Liver (tissue), 9 donors: ENCODE measurements around the gene IFNG. TPM values are rescaled to one million over a fixed set of nuclear protein-coding genes. Genes with fewer than 3 reads are reported as not detected.

ENCODE experiments used
- DNase-seq: peaks from one replicate; pipeline ENCODE4 v3.0.0-alpha.2; 2017; ENCODE audit warnings: low spot score
- H3K27ac ChIP-seq, 2 donors: one replicate each; pipeline ENCODE4 v1.7.0; 2013; ENCODE audit warnings: inconsistent platforms in 2 of 2, low read length in 2 of 2, control low read depth in 1 of 2, low read depth in 1 of 2, mild to moderate bottlenecking in 1 of 2
- H3K27me3 ChIP-seq, 4 donors: one replicate each; pipeline versions ENCODE4 v1.6.1 to v1.7.0; 2013; ENCODE audit warnings: low read length in 3 of 4, inconsistent platforms in 1 of 4, mild to moderate bottlenecking in 1 of 4, moderate library complexity in 1 of 4; ENCODE audit not compliant: control insufficient read depth in 4 of 4, insufficient read depth in 4 of 4
- H3K36me3 ChIP-seq, 4 donors: one replicate each; pipeline versions ENCODE4 v1.6.1 to v1.7.0; 2013; ENCODE audit warnings: low read length in 3 of 4, mild to moderate bottlenecking in 3 of 4, low read depth in 1 of 4, moderate library complexity in 1 of 4; ENCODE audit not compliant: control insufficient read depth in 4 of 4, insufficient read depth in 3 of 4
- H3K4me1 ChIP-seq, 4 donors: one replicate each; pipeline versions ENCODE4 v1.6.1 to v1.7.0; 2013; ENCODE audit warnings: low read length in 3 of 4, mild to moderate bottlenecking in 3 of 4, moderate library complexity in 1 of 4; ENCODE audit not compliant: control insufficient read depth in 4 of 4, insufficient read depth in 4 of 4
- H3K4me3 ChIP-seq, 3 donors: one replicate each; pipeline versions ENCODE4 v1.6.1 to v1.7.0; 2013; ENCODE audit warnings: low read length in 3 of 3, control low read depth in 1 of 3, low read depth in 1 of 3, mild to moderate bottlenecking in 1 of 3
- H3K9ac ChIP-seq, 2 donors: one replicate each; pipeline ENCODE4 v1.7.0; 2013; ENCODE audit warnings: low read length in 2 of 2, mild to moderate bottlenecking in 2 of 2, moderate library complexity in 2 of 2, control low read depth in 1 of 2, low read depth in 1 of 2
- H3K9me3 ChIP-seq, 4 donors: one replicate each; pipeline versions ENCODE4 v1.6.1 to v1.7.0; 2013; ENCODE audit warnings: low read length in 3 of 4; ENCODE audit not compliant: control insufficient read depth in 4 of 4
- ATF3 ChIP-seq: IDR thresholded peaks from 2 replicates; pipeline ENCODE4 v1.6.1; 2016; ENCODE audit warnings: antibody characterized with exemption
- EGR1 ChIP-seq, 2 donors: IDR thresholded peaks; 2 replicates each; pipeline ENCODE4 v1.6.1; 2016 to 2018; ENCODE audit warnings: antibody characterized with exemption in 2 of 2, low read depth in 2 of 2
- FOXA1 ChIP-seq: IDR thresholded peaks from 2 replicates; pipeline ENCODE4 v1.6.1; 2016; ENCODE audit warnings: antibody characterized with exemption
- FOXA2 ChIP-seq: IDR thresholded peaks from 2 replicates; pipeline ENCODE4 v1.6.1; 2016; ENCODE audit warnings: antibody characterized with exemption
- GABPA ChIP-seq, 2 donors: IDR thresholded peaks in 1 of 2; conservative IDR thresholded peaks in 1 of 2; 2 replicates each; pipeline ENCODE4 v1.6.1; 2016; ENCODE audit warnings: antibody characterized with exemption in 2 of 2, mild to moderate bottlenecking in 1 of 2, moderate library complexity in 1 of 2
- HNF4A ChIP-seq, 2 donors: conservative IDR thresholded peaks; 2 replicates each; pipeline ENCODE4 v1.6.1; 2016; ENCODE audit warnings: antibody characterized with exemption in 2 of 2, mild to moderate bottlenecking in 2 of 2
- HNF4G ChIP-seq: IDR thresholded peaks from 2 replicates; pipeline ENCODE4 v1.6.1; 2016; ENCODE audit warnings: antibody characterized with exemption
- MAX ChIP-seq: IDR thresholded peaks from 2 replicates; pipeline ENCODE4 v1.6.1; 2016; ENCODE audit warnings: antibody characterized with exemption
- RAD21 ChIP-seq, 2 donors: IDR thresholded peaks; 2 replicates each; pipeline ENCODE4 v1.6.1; 2016; ENCODE audit warnings: antibody characterized with exemption in 2 of 2, mild to moderate bottlenecking in 2 of 2
- REST ChIP-seq: IDR thresholded peaks from 2 replicates; pipeline ENCODE4 v1.6.1; 2016; ENCODE audit warnings: antibody characterized with exemption, mild to moderate bottlenecking
- SP1 ChIP-seq: IDR thresholded peaks from 2 replicates; pipeline ENCODE4 v1.6.1; 2018; ENCODE audit warnings: antibody characterized with exemption, mild to moderate bottlenecking
- TAF1 ChIP-seq: conservative IDR thresholded peaks from 2 replicates; pipeline ENCODE4 v1.6.1; 2016; ENCODE audit warnings: antibody characterized with exemption, mild to moderate bottlenecking
- YY1 ChIP-seq: IDR thresholded peaks from 2 replicates; pipeline ENCODE4 v1.6.1; 2016; ENCODE audit warnings: antibody characterized with exemption, mild to moderate bottlenecking
- WGBS: extraction: QIAGEN DNeasy Blood & Tissue Kit; methylation state at CpG from one replicate; pipeline ENCODE4 v1.1.7; 2013; 5-methylcytosine and 5-hydroxymethylcytosine counted together
- polyA plus RNA-seq, 2 donors: library from polyadenylated mRNA; stranded (reverse) in 1 of 2; unstranded in 1 of 2; fragments of 200-250 nt in 1 of 2; fragments of >200 nt in 1 of 2; fragmentation: Nextera tagmentation in 1 of 2; extraction: Ambion mirVana in 1 of 2; gene quantifications; one replicate each; pipeline versions ENCODE4 v1.2.1 to v1.2.3, GENCODE V29; 2013 to 2015
- total RNA-seq, 2 donors: library from RNA; depleted of rRNA; stranded (reverse); fragments of >200 nt; gene quantifications; one replicate each; pipeline ENCODE4 v1.2.3, GENCODE V29; 2014
- TF ChIP-seq, protein P1 (sequence below): IDR thresholded peaks from 2 replicates; pipeline ENCODE4 v1.6.1; 2016; ENCODE audit warnings: antibody characterized with exemption
- TF ChIP-seq, protein P2 (sequence below): fragments of 150-350 bp; IDR thresholded peaks from 2 replicates; pipeline ENCODE4 v1.5.1; 2017; ENCODE audit warnings: improper control_type of control experiment, low read depth, low read length; ENCODE audit not compliant: missing input control
- donor health status: healthy.
- donor health status: healthy.
- donor health status: healthy.
- donor health status: healthy.
- donor health status: healthy.

IFNG gene
- total and polyA plus RNA-seq, 4 donors: 0.08 TPM; not detected in 3

GRCh38 chr12:68131867-68132414 lies 27.6 kb downstream of the IFNG start:
- Histone ChIP-seq H3K27ac (no peak overlapping the region), H3K9me3 (peaks cover 0 to 7% (median 3%) of the 10 kb centered on the region in 4 donors), H3K27me3 (peaks cover 0 to 2% (median 0%) of the 10 kb centered on the region in 4 donors), H3K36me3 (no peaks in the 10 kb centered on the region), H3K4me3 (no peak overlapping the region), H3K9ac (no peak overlapping the region), H3K4me1 (no peaks in the 10 kb centered on the region)
- 86% methylated on average over 5 of the region's 5 CpGs for WGBS
- TF ChIP-seq FOXA2 (no peak), SP1 (no peak)
- TF ChIP-seq, protein P1, sequence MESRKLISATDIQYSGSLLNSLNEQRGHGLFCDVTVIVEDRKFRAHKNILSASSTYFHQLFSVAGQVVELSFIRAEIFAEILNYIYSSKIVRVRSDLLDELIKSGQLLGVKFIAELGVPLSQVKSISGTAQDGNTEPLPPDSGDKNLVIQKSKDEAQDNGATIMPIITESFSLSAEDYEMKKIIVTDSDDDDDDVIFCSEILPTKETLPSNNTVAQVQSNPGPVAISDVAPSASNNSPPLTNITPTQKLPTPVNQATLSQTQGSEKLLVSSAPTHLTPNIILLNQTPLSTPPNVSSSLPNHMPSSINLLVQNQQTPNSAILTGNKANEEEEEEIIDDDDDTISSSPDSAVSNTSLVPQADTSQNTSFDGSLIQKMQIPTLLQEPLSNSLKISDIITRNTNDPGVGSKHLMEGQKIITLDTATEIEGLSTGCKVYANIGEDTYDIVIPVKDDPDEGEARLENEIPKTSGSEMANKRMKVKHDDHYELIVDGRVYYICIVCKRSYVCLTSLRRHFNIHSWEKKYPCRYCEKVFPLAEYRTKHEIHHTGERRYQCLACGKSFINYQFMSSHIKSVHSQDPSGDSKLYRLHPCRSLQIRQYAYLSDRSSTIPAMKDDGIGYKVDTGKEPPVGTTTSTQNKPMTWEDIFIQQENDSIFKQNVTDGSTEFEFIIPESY: no peak
- no peak for DNase-seq

DNA sequence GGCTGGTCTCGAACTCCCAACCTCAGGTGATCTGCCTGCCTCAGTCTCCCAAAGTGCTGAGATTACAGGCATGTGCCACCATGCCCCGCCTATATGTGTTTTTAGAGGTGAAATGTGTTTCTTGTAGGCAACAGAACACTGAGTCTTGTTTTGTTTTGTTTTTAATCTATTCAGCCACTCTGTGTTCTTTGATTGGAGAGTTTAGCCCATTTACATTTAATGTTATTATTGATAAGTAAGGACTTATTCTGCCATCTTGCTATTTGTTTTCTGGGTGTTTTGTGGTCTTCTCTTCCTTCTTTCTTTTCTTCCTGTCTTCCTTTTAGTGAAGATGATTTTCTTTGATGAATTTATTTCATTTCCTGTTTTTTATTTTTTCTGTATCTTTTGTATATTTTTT lies 29.6 kb downstream of the IFNG start:
- no peak for DNase-seq
- H3K4me3 ChIP-seq: no peak overlapping the region
- H3K9ac ChIP-seq: no peak overlapping the region
- H3K36me3 ChIP-seq: no peaks in the 10 kb centered on the region
- H3K27me3 ChIP-seq: peaks cover 0 to 2% (median 0%) of the 10 kb centered on the region in 4 donors
- 78% methylated on average over 2 of the region's 2 CpGs for WGBS
- no peaks in the 10 kb centered on the region for H3K4me1 ChIP-seq
- TF ChIP-seq RAD21 (IDR thresholded peaks at IDR 0.05) (no peak), ATF3 (no peak), SP1 (no peak), YY1 (no peak), GABPA (IDR thresholded peaks at IDR 0.05 in 1 of 2, conservative IDR thresholded peaks at IDR 0.05 in 1 of 2) (no peak), REST (no peak), FOXA2 (no peak), MAX (no peak), FOXA1 (no peak)
- peaks cover 0 to 7% (median 3%) of the 10 kb centered on the region in 4 donors for H3K9me3 ChIP-seq
- H3K27ac ChIP-seq: no peak overlapping the region

- WGBS: 66% methylated on average over 3 of the region's 3 CpGs
- H3K27ac ChIP-seq: no peak overlapping the region
- peaks cover 0 to under 1% (median 0%) of the 10 kb centered on the region in 4 donors for H3K9me3 ChIP-seq
- no peak for TF ChIP-seq TAF1
- TF ChIP-seq GABPA (IDR thresholded peaks at IDR 0.05 in 1 of 2, conservative IDR thresholded peaks at IDR 0.05 in 1 of 2): no peak
- TF ChIP-seq YY1: no peak
- no peak for TF ChIP-seq FOXA2
- no peak for TF ChIP-seq FOXA1
- no peak for TF ChIP-seq EGR1 (IDR thresholded peaks at IDR 0.05; ENCODE audit: low read depth in 2 of 2)
- no peak for TF ChIP-seq HNF4G
- no peak for TF ChIP-seq MAX
- TF ChIP-seq, protein P1: no peak
- TF ChIP-seq, protein P2, sequence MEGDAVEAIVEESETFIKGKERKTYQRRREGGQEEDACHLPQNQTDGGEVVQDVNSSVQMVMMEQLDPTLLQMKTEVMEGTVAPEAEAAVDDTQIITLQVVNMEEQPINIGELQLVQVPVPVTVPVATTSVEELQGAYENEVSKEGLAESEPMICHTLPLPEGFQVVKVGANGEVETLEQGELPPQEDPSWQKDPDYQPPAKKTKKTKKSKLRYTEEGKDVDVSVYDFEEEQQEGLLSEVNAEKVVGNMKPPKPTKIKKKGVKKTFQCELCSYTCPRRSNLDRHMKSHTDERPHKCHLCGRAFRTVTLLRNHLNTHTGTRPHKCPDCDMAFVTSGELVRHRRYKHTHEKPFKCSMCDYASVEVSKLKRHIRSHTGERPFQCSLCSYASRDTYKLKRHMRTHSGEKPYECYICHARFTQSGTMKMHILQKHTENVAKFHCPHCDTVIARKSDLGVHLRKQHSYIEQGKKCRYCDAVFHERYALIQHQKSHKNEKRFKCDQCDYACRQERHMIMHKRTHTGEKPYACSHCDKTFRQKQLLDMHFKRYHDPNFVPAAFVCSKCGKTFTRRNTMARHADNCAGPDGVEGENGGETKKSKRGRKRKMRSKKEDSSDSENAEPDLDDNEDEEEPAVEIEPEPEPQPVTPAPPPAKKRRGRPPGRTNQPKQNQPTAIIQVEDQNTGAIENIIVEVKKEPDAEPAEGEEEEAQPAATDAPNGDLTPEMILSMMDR: no peak
- no peak for TF ChIP-seq HNF4A (conservative IDR thresholded peaks at IDR 0.05)
Measured at GRCh38 chr12:68122236-68122920, 37.2 kb downstream of the IFNG start.

More at GRCh38 chr12:68122236-68122920, 37.2 kb downstream of the IFNG start:
- no peak for DNase-seq
- Histone ChIP-seq H3K9ac (no peak overlapping the region), H3K4me1 (no peaks in the 10 kb centered on the region), H3K27me3 (peaks cover 0 to 3% (median 0%) of the 10 kb centered on the region in 4 donors), H3K36me3 (no peaks in the 10 kb centered on the region), H3K4me3 (no peak overlapping the region)
